B cell (primary cell): ENCODE measurements around the gene LRRC36. TPM values are rescaled to one million over a fixed set of nuclear protein-coding genes. Genes with fewer than 3 reads are reported as not detected.

ENCODE experiments used
- ATAC-seq: fragments of 200-7000 bp; cut with Tn5 transposase; one replicate; pipeline ENCODE4 v1.10.0; 2021; ENCODE audit warnings: low read depth, mild to moderate bottlenecking, moderate number of reproducible peaks, moderate library complexity
- CTCF ChIA-PET: fragments of 350-600 bp; sonication (Branson Sonifier 250); formaldehyde crosslinking; loops from one replicate; lab custom pipeline; 2021; ENCODE audit warnings: antibody characterized with exemption, inconsistent platforms; lab: Charles Lee
- POLR2A ChIA-PET: fragments of 350-600 bp; sonication (Branson Sonifier 250); formaldehyde crosslinking; loops from one replicate; lab custom pipeline; 2021; ENCODE audit warnings: antibody characterized with exemption; lab: Charles Lee
- DNase-seq: peaks from one replicate; pipeline ENCODE4 v3.0.0; 2013
- H2AFZ ChIP-seq: 2 replicates; pipeline ENCODE4 v1.6.1; 2012; ENCODE audit warnings: mild to moderate bottlenecking, low read depth, low read length; ENCODE audit not compliant: insufficient read depth, poor library complexity, severe bottlenecking
- H3K27ac ChIP-seq, 2 donors: 1 replicate in 1 of 2; 2 replicates in 1 of 2; pipeline ENCODE4 v1.5.1; 2012 to 2013; ENCODE audit warnings: low read length in 2 of 2, mild to moderate bottlenecking in 2 of 2, moderate library complexity in 1 of 2
- H3K27me3 ChIP-seq, 4 experiments: fragments of 200-600 bp in 1 of 4; sonication (generic) in 1 of 4; replicated peaks in 1 of 4; 1 replicate in 2 of 4; 2 replicates in 2 of 4; pipeline versions ENCODE4 v1.6.1 to v1.7.0; 2013 to 2016; ENCODE audit warnings: low read length in 3 of 4, mild to moderate bottlenecking in 2 of 4, mixed read lengths in 1 of 4, moderate library complexity in 1 of 4; ENCODE audit not compliant: insufficient read depth in 4 of 4, control insufficient read depth in 3 of 4; ENCODE audit errors: control extremely low read depth in 1 of 4
- H3K36me3 ChIP-seq, 2 experiments: replicated peaks in 1 of 2; 1 replicate in 1 of 2; 2 replicates in 1 of 2; pipeline versions ENCODE4 v1.6.1 to v1.7.1; 2013; ENCODE audit warnings: low read length in 1 of 2; ENCODE audit not compliant: insufficient read depth in 2 of 2, control insufficient read depth in 1 of 2; ENCODE audit errors: control extremely low read depth in 1 of 2, extremely low read depth in 1 of 2
- H3K4me1 ChIP-seq, 2 donors: fragments of 200-600 bp in 1 of 2; sonication (generic) in 1 of 2; 1 replicate in 1 of 2; 2 replicates in 1 of 2; pipeline versions ENCODE4 v1.5.1 to v1.6.1; 2013 to 2017; ENCODE audit warnings: low read length in 2 of 2; ENCODE audit not compliant: control insufficient read depth in 2 of 2, insufficient read depth in 2 of 2
- H3K4me2 ChIP-seq: replicated peaks from 2 replicates; pipeline ENCODE3; 2012; ENCODE audit warnings: mild to moderate bottlenecking, low read depth, low read length; ENCODE audit not compliant: poor library complexity, severe bottlenecking
- H3K4me3 ChIP-seq, 5 experiments: fragments of 200-600 bp in 1 of 5; sonication (generic) in 1 of 5; 1 replicate in 3 of 5; 2 replicates in 2 of 5; pipeline versions ENCODE4 v1.5.1 to v1.7.0; 2011 to 2016; ENCODE audit warnings: low read length in 4 of 5, mild to moderate bottlenecking in 4 of 5, low read depth in 2 of 5, control low read depth in 1 of 5, moderate library complexity in 1 of 5; ENCODE audit not compliant: insufficient read depth in 1 of 5; ENCODE audit errors: control extremely low read depth in 1 of 5, extremely low read depth in 1 of 5
- H3K79me2 ChIP-seq: fragments of 200-600 bp; sonication (generic); one replicate; pipeline ENCODE4 v1.6.0; 2016; ENCODE audit warnings: low read length; ENCODE audit not compliant: control insufficient read depth, insufficient read depth
- H3K9ac ChIP-seq: fragments of 200-600 bp; sonication (generic); 2 replicates; pipeline ENCODE4 v1.6.1; 2017; ENCODE audit warnings: mild to moderate bottlenecking, low read length, moderate library complexity
- H3K9me3 ChIP-seq, 3 donors: one replicate each; pipeline versions ENCODE4 v1.6.1 to v1.7.1; 2013; ENCODE audit warnings: low read length in 2 of 3; ENCODE audit not compliant: control insufficient read depth in 2 of 3, insufficient read depth in 1 of 3; ENCODE audit errors: control extremely low read depth in 1 of 3
- H4K20me1 ChIP-seq: 2 replicates; pipeline ENCODE4 v1.6.0; 2012; ENCODE audit warnings: mild to moderate bottlenecking, low read length; ENCODE audit not compliant: insufficient read depth, control insufficient read depth, poor library complexity, severe bottlenecking
- H3K27ac Mint-ChIP-seq: one replicate; pipeline ENCODE4 v1.8.0; 2021; ENCODE audit warnings: mixed read lengths
- H3K27me3 Mint-ChIP-seq: one replicate; pipeline ENCODE4 v1.8.0; 2021; ENCODE audit warnings: mixed read lengths
- H3K4me1 Mint-ChIP-seq: one replicate; pipeline ENCODE4 v1.8.0; 2021; ENCODE audit warnings: mixed read lengths
- H3K4me3 Mint-ChIP-seq: one replicate; pipeline ENCODE4 v1.8.0; 2021; ENCODE audit warnings: mixed read lengths
- H3K9me3 Mint-ChIP-seq: one replicate; pipeline ENCODE4 v1.8.0; 2022; ENCODE audit warnings: mixed read lengths; ENCODE audit not compliant: insufficient read depth
- CTCF ChIP-seq: fragments of 200-600 bp; IDR thresholded peaks from one replicate; pipeline ENCODE4 v1.8.0; 2022; ENCODE audit warnings: antibody characterized with exemption, mild to moderate bottlenecking
- EZH2 ChIP-seq: IDR thresholded peaks from 2 replicates; pipeline ENCODE4 v1.6.1; 2012; ENCODE audit warnings: borderline replicate concordance, low read depth, mild to moderate bottlenecking, moderate library complexity, low read length; ENCODE audit not compliant: insufficient read depth, poor library complexity, severe bottlenecking
- WGBS: methylation state at CpG from one replicate; pipeline ENCODE4 v1.1.5; 2013; ENCODE audit warnings: missing lambda C conversion rate; ENCODE audit not compliant: insufficient coverage; 5-methylcytosine and 5-hydroxymethylcytosine counted together
- intact Hi-C: fragments of 100-400 bp; cut with micrococcal nuclease; formaldehyde crosslinking; loops from one replicate; pipeline ENCODE4 v1.10.0; 2022
- polyA plus RNA-seq: library from polyadenylated mRNA; depleted of rRNA; stranded (reverse); fragments of >200 nt; gene quantifications from 2 replicates; pipeline ENCODE4 v1.2.3, GENCODE V29; 2012
- total RNA-seq, 2 donors: library from RNA; stranded (reverse); fragments of 120-200 nt in 1 of 2; gene quantifications; 1 replicate in 1 of 2; 2 replicates in 1 of 2; pipeline versions ENCODE4 v1.2.3 to v1.2.4, GENCODE V29; 2013 to 2022

Gene LRRC36
- total and polyA plus RNA-seq, 2 donors (not counting 1 experiment from before 2014, with no cell fraction given): 0.98 TPM; not detected in 1

GRCh38 chr16:67341250-67341649, 14.6 kb downstream of the LRRC36 start:
- TF ChIP-seq CTCF (no peak), EZH2 (no peak)
- no peak for ATAC-seq
- H3K4me1 Mint-ChIP-seq: no peaks in the 10 kb centered on the region
- no peaks in the 10 kb centered on the region for H3K79me2 ChIP-seq
- ChIA-PET POLR2A (no interaction called here), CTCF (no interaction called here)
- no peak overlapping the region for H3K27ac Mint-ChIP-seq
- no peak overlapping the region for H3K9ac ChIP-seq
- no peaks in the 10 kb centered on the region for H3K36me3 ChIP-seq
- no peak overlapping the region for H3K27ac ChIP-seq
- H3K4me2 ChIP-seq: no peak overlapping the region
- no peaks in the 10 kb centered on the region for H3K4me1 ChIP-seq
- no peak overlapping the region for H2AFZ ChIP-seq
- peaks cover 8% of the 10 kb centered on the region for H3K27me3 Mint-ChIP-seq
- H3K9me3 ChIP-seq: no peaks in the 10 kb centered on the region
- DNase-seq: no peak
- no peaks in the 10 kb centered on the region for H3K27me3 ChIP-seq
- H3K9me3 Mint-ChIP-seq: no peaks in the 10 kb centered on the region
- intact Hi-C loops: loop anchor here (10.0 kb wide), 1 partner anchor 54 kb away; the partner anchor contains the start of gene TPPP3
- H4K20me1 ChIP-seq: no peaks in the 10 kb centered on the region
- no CpG with 5 or more reads among the region's 3 CpGs for WGBS
- H3K4me3 Mint-ChIP-seq: no peak overlapping the region
- no peak overlapping the region for H3K4me3 ChIP-seq

- H3K4me1 Mint-ChIP-seq: no peaks in the 10 kb centered on the region
- DNase-seq (no peak), ATAC-seq (no peak)
- H3K27me3 Mint-ChIP-seq: peaks cover 8% of the 10 kb centered on the region
- no peaks in the 10 kb centered on the region for H3K9me3 ChIP-seq
- H3K27ac Mint-ChIP-seq: no peak overlapping the region
- no peaks in the 10 kb centered on the region for H4K20me1 ChIP-seq
- intact Hi-C loops: loop anchor here (10.0 kb wide), 1 partner anchor 52 kb away; the partner anchor contains the start of gene TPPP3
- ChIA-PET POLR2A (no interaction called here), CTCF (no interaction called here)
- H3K79me2 ChIP-seq: no peaks in the 10 kb centered on the region
- no peak overlapping the region for H3K27ac ChIP-seq
- H3K4me3 Mint-ChIP-seq: no peak overlapping the region
- H3K4me2 ChIP-seq: no peak overlapping the region
- H2AFZ ChIP-seq: no peak overlapping the region
- H3K4me1 ChIP-seq: no peaks in the 10 kb centered on the region
- no peaks in the 10 kb centered on the region for H3K9me3 Mint-ChIP-seq
- no peak overlapping the region for H3K9ac ChIP-seq
- TF ChIP-seq EZH2 (no peak), CTCF (no peak)
- no peaks in the 10 kb centered on the region for H3K36me3 ChIP-seq
- 90% methylated on average over 2 of the region's 4 CpGs for WGBS
- H3K4me3 ChIP-seq: no peak overlapping the region
- no peaks in the 10 kb centered on the region for H3K27me3 ChIP-seq
Measured at GRCh38 chr16:67342616-67343015, 16.0 kb downstream of the LRRC36 start.
